MM.1S (cell line): ENCODE results near the gene NET1.
"Not testable (repeated sequence)": the region's sequence is repeated elsewhere in the genome, so short reads cannot be mapped to it uniquely, and the experiment has no call there.

ENCODE experiments used
- DNase-seq: peaks from one replicate; pipeline ENCODE4 v3.0.0-alpha.2; 2015
- H2AFZ ChIP-seq: fragments of 300-600 bp; sonication (generic); 2 replicates; pipeline ENCODE4 v1.6.0; 2016; ENCODE audit warnings: antibody characterized with exemption, low read length
- H3F3A ChIP-seq: fragments of 300-600 bp; sonication (generic); 2 replicates; pipeline ENCODE4 v1.6.1; 2016; ENCODE audit warnings: mild to moderate bottlenecking, antibody characterized with exemption, low read length, moderate library complexity, mixed read lengths; ENCODE audit not compliant: insufficient read depth
- H3K27ac ChIP-seq: fragments of 300-600 bp; sonication (generic); 2 replicates; pipeline ENCODE4 v1.5.1; 2016; ENCODE audit warnings: mild to moderate bottlenecking, low read length
- H3K27me3 ChIP-seq: fragments of 300-600 bp; sonication (generic); replicated peaks from 2 replicates; pipeline ENCODE4 v1.6.0; 2016; ENCODE audit warnings: low read length; ENCODE audit not compliant: insufficient read depth
- H3K36me3 ChIP-seq: fragments of 300-600 bp; sonication (generic); replicated peaks from 2 replicates; pipeline ENCODE4 v1.6.1; 2016; ENCODE audit warnings: mild to moderate bottlenecking, low read length, mixed read lengths; ENCODE audit not compliant: insufficient read depth
- H3K4me1 ChIP-seq: fragments of 300-600 bp; sonication (generic); 2 replicates; pipeline ENCODE4 v1.6.1; 2016; ENCODE audit warnings: low read length, mixed read lengths
- H3K4me2 ChIP-seq: fragments of 300-600 bp; sonication (generic); 2 replicates; pipeline ENCODE4 v1.6.0; 2016; ENCODE audit warnings: low read depth, low read length
- H3K4me3 ChIP-seq: fragments of 300-600 bp; sonication (generic); 2 replicates; pipeline ENCODE4 v1.5.1; 2016; ENCODE audit warnings: low read length, mixed read lengths
- H3K79me2 ChIP-seq: fragments of 300-600 bp; sonication (generic); 2 replicates; pipeline ENCODE4 v1.6.1; 2016; ENCODE audit warnings: mixed run types, low read length, mixed read lengths
- H3K9ac ChIP-seq: fragments of 300-600 bp; sonication (generic); 2 replicates; pipeline ENCODE4 v1.6.1; 2016; ENCODE audit warnings: low read length, mixed read lengths
- H3K9me2 ChIP-seq: fragments of 300-600 bp; sonication (generic); replicated peaks from 2 replicates; pipeline ENCODE4 v1.6.1; 2016; ENCODE audit warnings: mild to moderate bottlenecking, low read length, mixed read lengths; ENCODE audit not compliant: insufficient read depth
- H3K9me3 ChIP-seq: fragments of 300-600 bp; sonication (generic); replicated peaks from 2 replicates; pipeline ENCODE4 v1.6.1; 2016; ENCODE audit warnings: mild to moderate bottlenecking, low read length, mixed read lengths; ENCODE audit not compliant: insufficient read depth
- H4K20me1 ChIP-seq: fragments of 300-600 bp; sonication (generic); 2 replicates; pipeline ENCODE4 v1.6.1; 2016; ENCODE audit warnings: mild to moderate bottlenecking, low read length, moderate library complexity, mixed read lengths; ENCODE audit not compliant: insufficient read depth
- EZH2 ChIP-seq: fragments of 300-600 bp; sonication (generic); optimal IDR thresholded peaks from 2 replicates; pipeline ENCODE3; 2017; ENCODE audit warnings: low read depth, mild to moderate bottlenecking, antibody characterized with exemption, low read length, mixed read lengths
- EZH2phosphoT487 ChIP-seq: fragments of 300-600 bp; sonication (generic); IDR thresholded peaks from 2 replicates; pipeline ENCODE4 v1.6.1; 2018; ENCODE audit warnings: antibody characterized with exemption, low read length
- TF ChIP-seq, protein P1 (sequence below): fragments of 300-600 bp; sonication (generic); IDR thresholded peaks from 2 replicates; pipeline ENCODE4 v1.5.1; 2016; ENCODE audit warnings: antibody characterized with exemption, low read length, mixed read lengths

Gene NET1

DNA sequence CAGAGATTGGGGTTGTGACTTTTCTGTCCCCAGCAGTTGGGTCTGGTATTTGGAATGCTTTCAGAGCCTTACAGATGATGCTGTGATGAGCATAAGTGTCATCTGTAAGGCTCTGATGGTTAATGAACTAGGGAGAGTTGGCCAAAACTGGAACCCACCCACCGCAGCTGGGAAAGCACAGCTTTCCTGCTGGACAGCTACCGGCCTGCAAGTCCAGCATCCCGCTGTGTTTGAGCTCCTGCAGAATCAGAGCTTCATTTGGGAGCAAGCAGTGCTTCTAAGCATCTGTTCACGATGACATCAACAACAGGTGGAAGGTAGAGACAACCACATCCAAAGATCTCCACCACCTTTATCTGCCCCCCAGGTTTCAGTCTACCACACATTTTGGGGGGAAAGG lies 35.9 kb upstream of the NET1 start:
- Histone ChIP-seq H3K9me2 (no peaks in the 10 kb centered on the region), H3K9ac (no peak overlapping the region), H2AFZ (no peak overlapping the region), H3K4me2 (no peak overlapping the region), H3K4me1 (no peaks in the 10 kb centered on the region), H3K36me3 (no peaks in the 10 kb centered on the region), H3K79me2 (no peaks in the 10 kb centered on the region), H4K20me1 (no peaks in the 10 kb centered on the region), H3F3A (no peaks in the 10 kb centered on the region), H3K9me3 (no peaks in the 10 kb centered on the region), H3K4me3 (no peak overlapping the region), H3K27me3 (no peaks in the 10 kb centered on the region), H3K27ac (no peak overlapping the region)
- TF ChIP-seq EZH2phosphoT487 (no peak), EZH2 (no peak)
- TF ChIP-seq, protein P1, sequence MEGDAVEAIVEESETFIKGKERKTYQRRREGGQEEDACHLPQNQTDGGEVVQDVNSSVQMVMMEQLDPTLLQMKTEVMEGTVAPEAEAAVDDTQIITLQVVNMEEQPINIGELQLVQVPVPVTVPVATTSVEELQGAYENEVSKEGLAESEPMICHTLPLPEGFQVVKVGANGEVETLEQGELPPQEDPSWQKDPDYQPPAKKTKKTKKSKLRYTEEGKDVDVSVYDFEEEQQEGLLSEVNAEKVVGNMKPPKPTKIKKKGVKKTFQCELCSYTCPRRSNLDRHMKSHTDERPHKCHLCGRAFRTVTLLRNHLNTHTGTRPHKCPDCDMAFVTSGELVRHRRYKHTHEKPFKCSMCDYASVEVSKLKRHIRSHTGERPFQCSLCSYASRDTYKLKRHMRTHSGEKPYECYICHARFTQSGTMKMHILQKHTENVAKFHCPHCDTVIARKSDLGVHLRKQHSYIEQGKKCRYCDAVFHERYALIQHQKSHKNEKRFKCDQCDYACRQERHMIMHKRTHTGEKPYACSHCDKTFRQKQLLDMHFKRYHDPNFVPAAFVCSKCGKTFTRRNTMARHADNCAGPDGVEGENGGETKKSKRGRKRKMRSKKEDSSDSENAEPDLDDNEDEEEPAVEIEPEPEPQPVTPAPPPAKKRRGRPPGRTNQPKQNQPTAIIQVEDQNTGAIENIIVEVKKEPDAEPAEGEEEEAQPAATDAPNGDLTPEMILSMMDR, result no peak
- DNase-seq, result no peak

DNA sequence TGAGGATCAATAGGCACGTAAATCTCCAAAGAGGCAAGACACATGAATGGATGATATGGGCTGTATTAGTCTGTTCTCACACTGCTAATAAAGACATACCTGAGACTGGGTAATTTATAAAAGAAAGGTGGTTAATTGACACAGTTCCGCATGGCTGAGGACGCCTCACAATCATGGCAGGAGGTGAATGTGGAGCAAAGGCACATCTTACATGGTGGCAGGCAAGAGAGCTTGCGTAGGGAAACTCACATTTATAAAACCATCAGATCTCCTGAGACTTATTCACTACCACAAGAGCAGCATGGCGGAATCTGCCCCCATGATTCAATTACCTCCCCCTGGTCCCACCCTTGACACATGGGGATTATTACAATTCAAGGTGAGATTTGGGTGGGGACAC lies 33.2 kb upstream of the NET1 start:
- not testable (repeated sequence) for H3K36me3 ChIP-seq, H3K27ac ChIP-seq, H3K4me1 ChIP-seq, H3K9ac ChIP-seq, H3F3A ChIP-seq, H4K20me1 ChIP-seq, DNase-seq, H2AFZ ChIP-seq, H3K9me2 ChIP-seq, H3K4me3 ChIP-seq, H3K79me2 ChIP-seq, H3K27me3 ChIP-seq, H3K4me2 ChIP-seq, H3K9me3 ChIP-seq

DNA sequence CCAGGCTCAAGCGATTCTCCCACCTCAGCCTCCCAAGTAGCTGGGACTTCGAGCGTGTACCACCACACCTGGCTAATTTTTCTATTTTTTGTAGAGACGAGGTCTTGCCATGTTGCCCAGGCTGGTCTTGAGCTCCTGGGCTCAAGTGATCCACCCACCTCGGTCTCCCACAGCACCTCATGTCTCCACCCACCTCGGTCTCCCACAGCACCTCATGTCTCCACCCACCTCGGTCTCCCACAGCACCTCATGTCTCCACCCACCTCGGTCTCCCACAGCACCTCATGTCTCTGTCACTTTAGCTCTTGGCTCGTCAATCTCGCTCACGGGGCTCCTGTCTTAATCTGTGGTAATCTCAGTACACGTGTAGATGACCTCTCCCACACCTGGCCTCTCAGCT lies 32.0 kb upstream of the NET1 start:
- not testable (repeated sequence) for H2AFZ ChIP-seq, H3K4me3 ChIP-seq, H3F3A ChIP-seq, H4K20me1 ChIP-seq, H3K79me2 ChIP-seq, H3K9me3 ChIP-seq, H3K27me3 ChIP-seq, H3K36me3 ChIP-seq, H3K4me1 ChIP-seq, H3K9ac ChIP-seq, DNase-seq, H3K9me2 ChIP-seq, H3K4me2 ChIP-seq, H3K27ac ChIP-seq

DNA sequence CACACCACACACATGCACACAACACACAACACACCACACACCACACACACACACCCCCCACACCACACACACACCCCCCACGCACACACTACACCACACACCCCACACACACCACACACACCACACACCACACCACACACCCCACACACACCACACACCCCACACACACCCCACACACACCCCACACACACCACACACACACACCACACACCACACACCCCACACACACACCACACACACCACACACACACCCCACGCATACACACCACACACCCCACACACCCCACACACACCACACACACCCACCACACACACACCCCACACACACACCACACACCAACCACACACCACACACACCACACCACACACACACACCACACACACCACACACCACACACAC lies 31.2 kb upstream of the NET1 start:
- H3K36me3 ChIP-seq, result no peaks in the 10 kb centered on the region
- DNase-seq, result no peak
- no peaks in the 10 kb centered on the region for H4K20me1 ChIP-seq
- no peaks in the 10 kb centered on the region for H3K9me2 ChIP-seq
- H2AFZ ChIP-seq, result no peak overlapping the region
- H3K27me3 ChIP-seq, result no peaks in the 10 kb centered on the region
- H3K9ac ChIP-seq, result no peak overlapping the region
- H3K4me3 ChIP-seq, result no peak overlapping the region
- H3K9me3 ChIP-seq, result no peaks in the 10 kb centered on the region
- no peaks in the 10 kb centered on the region for H3F3A ChIP-seq
- no peaks in the 10 kb centered on the region for H3K79me2 ChIP-seq
- TF ChIP-seq EZH2 (no peak), EZH2phosphoT487 (no peak)
- TF ChIP-seq, protein P1, result no peak
- H3K4me2 ChIP-seq, result no peak overlapping the region
- H3K27ac ChIP-seq, result no peak overlapping the region
- H3K4me1 ChIP-seq, result no peaks in the 10 kb centered on the region
